ENCODE results near the gene TIMP2.

DNA sequence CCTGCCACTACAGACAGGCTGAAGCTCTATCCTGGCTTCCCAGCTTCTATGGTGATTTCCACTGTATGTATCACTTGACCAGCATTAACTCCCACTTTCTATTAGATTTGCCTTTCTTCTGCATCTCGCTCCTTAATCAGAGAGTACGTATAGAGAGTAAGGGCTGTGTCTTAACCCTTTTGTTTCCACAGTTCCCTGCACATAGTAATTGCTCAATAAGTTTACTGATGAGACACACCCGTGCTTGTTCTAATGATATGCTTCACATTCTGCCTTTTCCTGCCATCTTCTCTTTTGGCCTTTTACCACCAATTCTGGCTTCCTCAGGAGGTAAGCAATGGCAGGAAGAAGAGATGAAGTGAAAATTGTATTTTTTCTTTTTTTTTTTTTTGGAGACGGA lies 64.0 kb downstream of the TIMP2 start:
- TF ChIP-seq, protein P1, sequence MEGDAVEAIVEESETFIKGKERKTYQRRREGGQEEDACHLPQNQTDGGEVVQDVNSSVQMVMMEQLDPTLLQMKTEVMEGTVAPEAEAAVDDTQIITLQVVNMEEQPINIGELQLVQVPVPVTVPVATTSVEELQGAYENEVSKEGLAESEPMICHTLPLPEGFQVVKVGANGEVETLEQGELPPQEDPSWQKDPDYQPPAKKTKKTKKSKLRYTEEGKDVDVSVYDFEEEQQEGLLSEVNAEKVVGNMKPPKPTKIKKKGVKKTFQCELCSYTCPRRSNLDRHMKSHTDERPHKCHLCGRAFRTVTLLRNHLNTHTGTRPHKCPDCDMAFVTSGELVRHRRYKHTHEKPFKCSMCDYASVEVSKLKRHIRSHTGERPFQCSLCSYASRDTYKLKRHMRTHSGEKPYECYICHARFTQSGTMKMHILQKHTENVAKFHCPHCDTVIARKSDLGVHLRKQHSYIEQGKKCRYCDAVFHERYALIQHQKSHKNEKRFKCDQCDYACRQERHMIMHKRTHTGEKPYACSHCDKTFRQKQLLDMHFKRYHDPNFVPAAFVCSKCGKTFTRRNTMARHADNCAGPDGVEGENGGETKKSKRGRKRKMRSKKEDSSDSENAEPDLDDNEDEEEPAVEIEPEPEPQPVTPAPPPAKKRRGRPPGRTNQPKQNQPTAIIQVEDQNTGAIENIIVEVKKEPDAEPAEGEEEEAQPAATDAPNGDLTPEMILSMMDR (conservative IDR thresholded peaks at IDR 0.05), result no peak
- TF ChIP-seq ZFX (IDR thresholded peaks at IDR 0.05), result no peak

Data from C4-2B (cell line).